ACHN (cell line): ENCODE data around the gene IBSP.
A peak's percentile ranks its signal among the peaks of the same experiment; 100 is the strongest.

Source experiments
- DNase-seq: peaks from one replicate; pipeline ENCODE4 v3.0.0-alpha.2; 2015
- in situ Hi-C: cut with HindIII; loops from 2 replicates; pipeline ENCODE4 v1.10.0; 2017; ENCODE audit warnings: low sequenced_read_pairs, low pct_ligation_motif_present, low pct_unique_long_range_greater_than_20kb

Gene IBSP, protein sequence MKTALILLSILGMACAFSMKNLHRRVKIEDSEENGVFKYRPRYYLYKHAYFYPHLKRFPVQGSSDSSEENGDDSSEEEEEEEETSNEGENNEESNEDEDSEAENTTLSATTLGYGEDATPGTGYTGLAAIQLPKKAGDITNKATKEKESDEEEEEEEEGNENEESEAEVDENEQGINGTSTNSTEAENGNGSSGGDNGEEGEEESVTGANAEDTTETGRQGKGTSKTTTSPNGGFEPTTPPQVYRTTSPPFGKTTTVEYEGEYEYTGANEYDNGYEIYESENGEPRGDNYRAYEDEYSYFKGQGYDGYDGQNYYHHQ

GRCh38 chr4:87799301-87800113 lies at the start of gene IBSP:
IBSP (plus strand) TSS chr4:87799554; CDS start chr4:87802362, 2,808 bp downstream.
- DNase-seq: no peak
- in situ Hi-C loops: no loop called here

GRCh38 chr4:87749883-87750282 lies 49.5 kb upstream of the IBSP start:
- no peak for DNase-seq
- in situ Hi-C loops: no loop called here

DNA sequence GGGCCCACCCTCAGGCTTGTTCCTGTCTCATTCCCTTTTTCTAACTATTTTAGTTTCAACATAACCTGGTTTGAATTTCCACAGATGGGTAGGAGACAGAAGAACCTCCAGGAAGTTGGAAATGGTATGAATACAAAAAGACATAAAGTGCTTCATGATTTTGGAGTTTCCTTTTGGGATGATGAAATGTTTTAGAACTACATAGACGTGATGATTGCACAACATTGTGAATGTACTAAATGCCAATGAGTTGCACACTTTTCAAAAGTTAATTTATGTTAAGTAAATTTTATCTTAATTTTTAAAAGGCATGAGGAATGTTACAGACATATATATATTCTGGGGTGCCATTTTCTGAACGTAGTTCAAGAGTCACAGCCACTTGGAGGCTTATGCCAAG lies 41.1 kb upstream of the IBSP start:
- no peak for DNase-seq
- in situ Hi-C loops: no loop called here

GRCh38 chr4:87762311-87762710 lies 37.0 kb upstream of the IBSP start:
- in situ Hi-C loops: no loop called here
- no peak for DNase-seq

GRCh38 chr4:87781569-87781968 lies 17.8 kb upstream of the IBSP start:
- DNase-seq: no peak
- in situ Hi-C loops: no loop called here

DNA sequence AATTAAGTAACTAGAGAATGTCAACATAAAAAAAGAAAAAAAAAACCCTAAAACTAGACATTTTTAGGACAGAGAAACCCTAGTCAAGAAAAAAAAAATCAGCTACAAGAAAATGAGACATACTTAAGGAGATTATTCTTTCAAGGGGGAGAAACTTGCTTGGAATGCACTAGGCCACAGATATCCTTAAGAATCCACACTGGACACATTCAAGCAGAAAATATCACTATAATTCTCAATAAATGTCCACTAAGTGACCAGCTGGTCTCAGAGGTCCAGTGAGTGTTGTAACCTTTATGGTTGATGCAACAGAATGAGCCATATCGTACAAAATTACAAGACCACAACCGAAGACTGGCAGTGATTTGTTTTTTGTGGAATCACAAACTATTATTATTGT lies 15.6 kb upstream of the IBSP start:
- in situ Hi-C loops: no loop called here
- no peak for DNase-seq

DNA sequence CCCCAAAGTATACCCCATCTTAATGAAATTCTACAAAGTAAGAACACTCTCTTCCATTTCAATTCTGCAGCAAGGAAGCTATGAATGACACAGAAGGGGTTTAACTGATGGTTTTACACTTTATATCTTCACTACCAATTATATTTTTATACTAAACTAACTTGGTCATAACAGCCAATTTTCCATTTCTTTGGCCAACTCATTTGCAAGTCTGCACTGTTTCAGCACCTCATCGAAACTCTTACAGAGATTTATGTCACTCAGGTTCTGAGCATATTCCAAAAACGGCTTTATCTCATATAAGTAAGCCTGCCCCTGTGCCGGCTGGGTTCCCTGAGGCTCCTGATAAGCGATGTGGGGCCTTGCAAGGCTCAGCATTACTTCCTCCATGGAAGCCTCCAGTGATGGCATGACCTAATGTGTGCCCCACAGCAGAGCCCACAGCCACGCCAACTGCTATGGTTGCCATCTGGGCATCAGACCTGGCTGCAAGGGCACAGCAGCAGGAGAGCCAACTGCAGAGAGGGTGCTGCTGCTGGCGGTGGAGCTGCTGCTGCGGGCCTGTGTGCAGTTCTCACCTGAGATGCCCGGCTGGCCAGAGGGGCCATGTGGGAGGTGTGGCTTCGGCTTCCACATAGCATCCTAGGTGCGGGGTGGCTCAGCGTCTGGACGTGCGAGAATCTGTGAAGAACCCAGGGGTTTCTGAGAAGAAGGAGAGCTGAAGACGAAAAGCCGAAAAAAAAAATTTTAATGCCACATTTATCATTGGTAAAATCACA lies 13.4 kb upstream of the IBSP start:
- DNase-seq: no peak
- in situ Hi-C loops: no loop called here

DNA sequence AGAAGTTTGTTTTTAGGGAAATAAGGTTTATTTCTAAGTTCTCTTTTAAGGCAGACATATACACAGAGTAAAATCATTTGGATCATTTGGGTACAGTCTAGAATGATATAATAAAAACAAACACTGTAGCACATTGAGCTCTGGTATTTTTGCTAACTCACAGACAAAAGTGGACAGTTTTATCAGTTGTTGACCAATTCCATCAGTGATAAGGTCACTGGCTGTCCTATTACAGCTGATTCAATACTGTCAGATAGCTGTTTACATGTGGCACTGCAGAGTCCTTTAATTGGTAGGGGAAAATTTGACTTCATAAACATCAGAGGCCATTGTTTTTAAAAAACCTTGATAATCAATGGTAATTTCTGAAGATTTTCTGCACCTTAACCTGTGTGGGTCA lies 3.5 kb downstream of the IBSP start:
- in situ Hi-C loops: no loop called here
- no peak for DNase-seq

GRCh38 chr4:87803421-87803820 lies 4.1 kb downstream of the IBSP start:
- DNase-seq: no peak
- in situ Hi-C loops: no loop called here

DNA sequence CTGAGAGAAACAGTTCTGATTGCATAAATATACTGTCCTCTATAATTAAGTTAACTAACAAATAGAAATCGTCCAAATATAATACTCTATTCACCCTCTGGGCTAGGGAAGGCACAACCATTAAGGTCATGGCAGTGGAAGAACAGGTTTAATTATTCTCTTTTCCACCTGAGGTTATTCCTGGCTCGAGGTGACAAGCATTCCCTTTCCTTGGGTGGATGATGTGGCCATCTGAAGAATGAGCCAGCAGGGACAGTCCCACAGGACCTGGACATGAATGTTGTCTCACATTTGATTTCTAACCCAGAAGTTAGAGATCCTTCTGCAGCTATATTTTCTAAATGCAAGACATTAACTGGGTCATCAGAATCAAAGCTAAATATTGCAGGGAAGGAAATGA lies 5.5 kb downstream of the IBSP start:
- DNase-seq: no peak
- in situ Hi-C loops: no loop called here

GRCh38 chr4:87805971-87806370 lies 6.6 kb downstream of the IBSP start:
- in situ Hi-C loops: no loop called here
- no peak for DNase-seq

DNA sequence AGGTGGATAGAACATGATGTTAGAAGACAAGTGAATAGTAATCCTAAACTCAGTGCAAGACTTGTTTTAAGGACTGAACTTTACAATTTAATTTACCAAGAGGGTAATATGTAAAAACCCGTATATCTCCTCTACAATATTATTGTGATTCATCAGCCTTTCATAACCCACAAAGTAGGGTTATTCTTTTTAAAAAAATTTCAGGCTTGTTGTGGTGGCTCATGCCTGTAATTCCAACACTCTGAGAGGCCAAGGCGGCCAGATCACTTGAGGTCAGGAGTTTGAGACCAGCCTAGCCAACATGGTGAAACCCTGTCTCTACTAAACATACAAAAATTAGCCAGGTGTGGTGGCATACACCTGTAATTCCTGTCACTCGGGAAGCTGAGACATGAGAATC lies 7.2 kb downstream of the IBSP start:
- in situ Hi-C loops: no loop called here
- DNase-seq: no peak

DNA sequence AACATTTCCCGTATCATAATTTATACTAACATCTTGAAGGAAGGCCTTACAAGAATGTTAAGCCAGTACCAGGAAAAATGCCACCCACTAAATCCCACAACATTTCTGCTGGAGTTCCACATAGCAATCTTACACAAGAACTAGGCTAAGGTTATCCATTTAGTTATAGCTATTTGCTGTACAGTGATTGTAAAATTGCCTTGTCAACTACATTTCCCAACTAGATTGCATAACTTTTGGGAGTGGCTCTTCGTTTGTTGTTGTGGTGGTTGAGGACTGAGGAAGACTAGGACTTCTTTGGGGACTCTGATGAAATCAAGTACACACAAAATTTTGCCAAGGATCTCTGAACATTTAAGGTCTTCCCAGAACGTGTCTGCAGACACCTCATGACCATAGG lies 8.0 kb downstream of the IBSP start:
- no peak for DNase-seq
- in situ Hi-C loops: no loop called here

DNA sequence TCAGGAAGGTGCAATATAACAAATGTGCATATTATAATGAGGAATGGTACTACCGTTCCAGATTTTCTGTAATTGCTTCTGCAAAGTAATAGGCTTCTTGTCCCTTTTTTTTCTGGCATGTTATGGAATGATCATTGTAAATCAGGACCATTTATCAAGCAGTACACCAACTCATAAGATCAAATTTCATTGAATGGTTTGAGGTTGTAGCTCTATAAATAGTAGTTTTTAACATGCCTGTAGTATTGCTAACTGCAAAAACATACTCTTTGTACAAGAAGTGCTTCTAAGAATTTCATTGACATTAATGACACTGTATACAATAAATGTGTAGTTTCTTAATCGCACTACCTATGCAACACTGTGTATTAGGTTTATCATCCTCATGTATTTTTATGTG lies 12.6 kb downstream of the IBSP start:
- in situ Hi-C loops: no loop called here
- DNase-seq: no peak

GRCh38 chr4:87819281-87819919 lies 20.0 kb downstream of the IBSP start:
- in situ Hi-C loops: no loop called here

DNA sequence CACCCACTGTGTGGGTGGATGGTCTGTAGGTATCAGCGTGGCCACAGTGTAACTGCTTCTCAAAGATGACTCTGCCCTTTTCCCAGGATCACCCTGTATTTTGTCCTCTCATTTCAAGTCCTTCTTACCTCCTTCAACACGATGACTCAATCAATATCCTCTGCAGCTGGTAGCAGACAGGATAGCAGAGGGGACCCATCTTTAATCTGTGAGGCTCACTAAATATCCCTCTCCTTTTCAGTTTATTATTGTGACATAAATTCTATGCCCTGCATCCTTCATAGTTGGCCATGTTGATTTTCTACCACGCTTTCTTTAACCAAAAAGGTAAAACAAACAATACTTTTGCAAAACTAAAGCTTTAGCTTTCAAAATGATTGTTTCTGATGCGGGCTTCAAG lies 23.8 kb downstream of the IBSP start:
- no peak for DNase-seq
- in situ Hi-C loops: no loop called here

More at GRCh38 chr4:87819281-87819919, 20.0 kb downstream of the IBSP start:
- DNase-seq: peak; percentile 41

DNA sequence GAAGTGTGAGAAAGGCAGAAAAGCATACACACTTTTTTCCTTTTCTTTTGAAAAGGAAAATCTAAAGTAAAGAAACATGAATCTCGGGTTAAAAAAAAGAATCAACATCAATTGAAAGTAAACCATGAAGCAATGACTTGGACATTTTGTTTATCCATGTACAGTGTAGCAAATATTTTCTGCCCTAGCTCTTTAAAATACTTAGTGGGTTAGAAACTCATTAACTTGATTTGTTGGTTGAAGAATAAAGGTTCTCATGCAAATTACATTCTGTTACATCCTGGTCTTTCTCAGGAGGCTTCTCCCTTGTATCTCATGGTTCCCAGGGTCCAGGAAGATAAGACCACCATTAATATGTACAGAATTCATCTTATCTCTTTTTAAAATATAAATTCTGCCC lies 24.4 kb downstream of the IBSP start:
- in situ Hi-C loops: no loop called here

GRCh38 chr4:87824352-87824751 lies 25.0 kb downstream of the IBSP start:
- DNase-seq: no peak
- in situ Hi-C loops: no loop called here

More for the DNA sequence above, 24.4 kb downstream of the IBSP start:
- DNase-seq: no peak

DNA sequence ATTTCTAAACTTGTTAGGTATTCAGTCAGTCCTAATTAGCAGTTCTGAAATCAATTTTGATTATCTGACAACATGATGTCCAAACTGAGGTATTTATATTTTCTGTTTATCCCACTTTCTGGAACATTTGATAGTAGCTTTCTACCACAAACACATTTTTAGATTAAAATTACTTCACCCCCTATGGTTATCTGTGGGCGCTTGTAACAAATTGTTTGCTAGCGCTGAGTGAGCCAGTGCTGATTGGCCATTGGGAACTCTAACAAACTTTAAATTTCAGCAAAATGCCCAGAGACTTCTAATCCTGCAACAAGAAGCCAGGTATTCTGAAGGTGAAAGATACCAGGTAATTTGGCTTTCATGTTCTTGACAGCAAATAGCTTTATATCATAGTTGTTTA lies 33.3 kb downstream of the IBSP start, which contains the start of gene MEPE:
Gene MEPE, plus strand, starts transcription at position 301 of the 400 bp plus-strand sequence. CDS start 1,746 bp downstream, outside the sequence.
- no peak for DNase-seq
- in situ Hi-C loops: loop anchor here (25.0 kb wide), 1 partner anchor 295 kb away; the partner anchor contains the start of gene SPARCL1
